H9 (cell line): ENCODE results near the gene GCM1. TPM values are rescaled to one million over a fixed set of nuclear protein-coding genes. Genes with fewer than 3 reads are reported as not detected.

ENCODE experiments used
- DNase-seq: peaks from one replicate; pipeline ENCODE4 v3.0.0-alpha.2; 2017
- H2AFZ ChIP-seq: one replicate; pipeline ENCODE4 v1.6.1; 2013; ENCODE audit warnings: mild to moderate bottlenecking, low read length, control low read depth, moderate library complexity
- H2AK5ac ChIP-seq: 2 replicates; pipeline ENCODE4 v1.6.1; 2013; ENCODE audit warnings: low read length, control low read depth, mixed read lengths; ENCODE audit not compliant: insufficient read length
- H2BK120ac ChIP-seq: one replicate; pipeline ENCODE4 v1.6.1; 2013; ENCODE audit warnings: low read depth, mild to moderate bottlenecking, low read length, control low read depth, inconsistent platforms; ENCODE audit not compliant: poor library complexity, severe bottlenecking
- H2BK12ac ChIP-seq: 2 replicates; pipeline ENCODE4 v1.6.1; 2013; ENCODE audit warnings: low read length, control low read depth, mixed read lengths, low read depth; ENCODE audit not compliant: insufficient read length
- H2BK15ac ChIP-seq: 2 replicates; pipeline ENCODE4 v1.6.1; 2013; ENCODE audit warnings: low read depth, low read length, control low read depth
- H2BK20ac ChIP-seq: one replicate; pipeline ENCODE4 v1.6.1; 2013; ENCODE audit warnings: low read depth, mild to moderate bottlenecking, low read length, control low read depth, inconsistent platforms; ENCODE audit not compliant: poor library complexity, severe bottlenecking
- H2BK5ac ChIP-seq: 2 replicates; pipeline ENCODE4 v1.6.1; 2013; ENCODE audit warnings: low read length, control low read depth, mixed read lengths; ENCODE audit not compliant: insufficient read length
- H3K14ac ChIP-seq: 2 replicates; pipeline ENCODE4 v1.6.1; 2013; ENCODE audit warnings: low read length, control low read depth; ENCODE audit not compliant: insufficient read depth
- H3K18ac ChIP-seq: 2 replicates; pipeline ENCODE4 v1.6.1; 2013; ENCODE audit warnings: low read depth, mild to moderate bottlenecking, mixed read lengths, low read length, control low read depth; ENCODE audit not compliant: insufficient read length
- H3K23ac ChIP-seq: 2 replicates; pipeline ENCODE4 v1.6.1; 2013; ENCODE audit warnings: low read length, control low read depth, mixed read lengths, low read depth; ENCODE audit not compliant: insufficient read length
- H3K23me2 ChIP-seq: 2 replicates; pipeline ENCODE4 v1.6.1; 2013; ENCODE audit warnings: low read depth, mild to moderate bottlenecking, mixed read lengths, low read length, control low read depth; ENCODE audit not compliant: insufficient read length, poor library complexity, severe bottlenecking
- H3K27ac ChIP-seq: 2 replicates; pipeline ENCODE4 v1.5.1; 2013; ENCODE audit warnings: low read length, control low read depth, mixed read lengths, low read depth; ENCODE audit not compliant: insufficient read length
- H3K27me3 ChIP-seq: 2 replicates; pipeline ENCODE4 v1.6.1; 2013; ENCODE audit warnings: low read length, control low read depth, inconsistent platforms; ENCODE audit not compliant: insufficient read depth
- H3K4ac ChIP-seq: 2 replicates; pipeline ENCODE4 v1.6.1; 2013; ENCODE audit warnings: low read depth, mild to moderate bottlenecking, control low read depth, inconsistent platforms, low read length, moderate library complexity
- H3K4me1 ChIP-seq: 2 replicates; pipeline ENCODE4 v1.6.1; 2013; ENCODE audit warnings: low read length, control low read depth, inconsistent platforms; ENCODE audit not compliant: insufficient read depth
- H3K4me2 ChIP-seq: 2 replicates; pipeline ENCODE4 v1.6.1; 2013; ENCODE audit warnings: low read length, control low read depth, mixed read lengths; ENCODE audit not compliant: insufficient read length, insufficient read depth
- H3K56ac ChIP-seq: 2 replicates; pipeline ENCODE4 v1.6.1; 2013; ENCODE audit warnings: low read depth, mild to moderate bottlenecking, mixed read lengths, low read length, control low read depth; ENCODE audit not compliant: insufficient read length
- H3K79me1 ChIP-seq: 2 replicates; pipeline ENCODE4 v1.6.1; 2013; ENCODE audit warnings: low read depth, mild to moderate bottlenecking, moderate library complexity, low read length, control low read depth, inconsistent platforms; ENCODE audit not compliant: insufficient read depth, poor library complexity, severe bottlenecking
- H3K79me2 ChIP-seq: 2 replicates; pipeline ENCODE4 v1.6.1; 2013; ENCODE audit warnings: low read length, control low read depth, inconsistent platforms; ENCODE audit not compliant: insufficient read depth
- H3K9ac ChIP-seq: 2 replicates; pipeline ENCODE4 v1.6.1; 2013; ENCODE audit warnings: low read length, control low read depth, mixed read lengths; ENCODE audit not compliant: insufficient read length; ENCODE audit errors: extremely low read depth
- H3K9me3 ChIP-seq: one replicate; pipeline ENCODE4 v1.6.1; 2013; ENCODE audit warnings: low read depth, low read length, inconsistent platforms; ENCODE audit not compliant: control insufficient read depth
- H3T11ph ChIP-seq: one replicate; pipeline ENCODE4 v1.6.1; 2013; ENCODE audit warnings: mild to moderate bottlenecking, low read length, control low read depth, inconsistent platforms
- H4K20me1 ChIP-seq: one replicate; pipeline ENCODE4 v1.6.1; 2013; ENCODE audit not compliant: control insufficient read depth, insufficient read length, insufficient read depth
- H4K5ac ChIP-seq: 2 replicates; pipeline ENCODE4 v1.6.1; 2013; ENCODE audit warnings: low read depth, mild to moderate bottlenecking, mixed read lengths, low read length, control low read depth; ENCODE audit not compliant: insufficient read length
- H4K8ac ChIP-seq: replicated peaks from 2 replicates; pipeline ENCODE4 v1.6.1; 2013; ENCODE audit warnings: low read length, control low read depth, mixed read lengths, low read depth; ENCODE audit not compliant: insufficient read length
- H4K91ac ChIP-seq: 2 replicates; pipeline ENCODE4 v1.6.1; 2013; ENCODE audit warnings: low read depth, mild to moderate bottlenecking, moderate library complexity, mixed read lengths, low read length, control low read depth; ENCODE audit not compliant: insufficient read length
- H3K27ac Mint-ChIP-seq, 3 experiments: 2 replicates in 2 of 3; 3 replicates in 1 of 3; pipeline ENCODE4 v1.8.0; 2020 to 2021; ENCODE audit warnings: mixed read lengths in 3 of 3, mild to moderate bottlenecking in 1 of 3, moderate library complexity in 1 of 3
- H3K27me3 Mint-ChIP-seq: 2 replicates; pipeline ENCODE4 v1.8.0; 2021; ENCODE audit warnings: low read depth, mild to moderate bottlenecking, moderate library complexity, mixed read lengths
- H3K36me3 Mint-ChIP-seq, 3 experiments: 2 replicates in 2 of 3; 3 replicates in 1 of 3; pipeline ENCODE4 v1.8.0; 2020 to 2021; ENCODE audit warnings: low read depth in 3 of 3, mixed read lengths in 3 of 3; ENCODE audit not compliant: insufficient read depth in 1 of 3
- H3K4me1 Mint-ChIP-seq, 2 experiments: 2 replicates each; pipeline ENCODE4 v1.8.0; 2020; ENCODE audit warnings: mixed read lengths in 2 of 2
- H3K4me3 Mint-ChIP-seq, 2 experiments: 2 replicates in 1 of 2; 3 replicates in 1 of 2; pipeline ENCODE4 v1.8.0; 2020 to 2021; ENCODE audit warnings: mild to moderate bottlenecking in 2 of 2, mixed read lengths in 2 of 2, moderate library complexity in 1 of 2
- H3K9me3 Mint-ChIP-seq, 2 experiments: 2 replicates in 1 of 2; 3 replicates in 1 of 2; pipeline ENCODE4 v1.8.0; 2020; ENCODE audit warnings: mild to moderate bottlenecking in 2 of 2, mixed read lengths in 2 of 2, moderate library complexity in 1 of 2
- CTCF ChIP-seq: fragments of 200-600 bp; sonication (generic); conservative IDR thresholded peaks from 3 replicates; pipeline ENCODE4 v1.8.0; 2021; ENCODE audit warnings: antibody characterized with exemption, mild to moderate bottlenecking
- WGBS: extraction: QIAGEN DNeasy Blood & Tissue Kit; methylation state at CpG from one replicate; pipeline ENCODE4 v1.1.7; 2013; ENCODE audit warnings: missing lambda C conversion rate, low lambda C conversion rate, mixed read lengths; ENCODE audit not compliant: insufficient read length; ENCODE audit errors: extremely low coverage; 5-methylcytosine and 5-hydroxymethylcytosine counted together
- total RNA-seq: library from RNA; stranded (reverse); gene quantifications from 2 replicates; pipeline ENCODE4 v1.2.1, GENCODE V29; 2021

GCM1 gene
- total RNA-seq, 1 experiment from 2014 or later = not detected

GRCh38 chr6:53112871-53113270 lies 35.8 kb downstream of the GCM1 start:
- Histone ChIP-seq H2BK20ac (no peak overlapping the region), H4K5ac (no peak overlapping the region), H3K9ac (no peak overlapping the region), H3K23me2 (no peaks in the 10 kb centered on the region), H3K18ac (no peak overlapping the region), H2BK120ac (no peak overlapping the region), H4K8ac (no peak overlapping the region), H2BK12ac (no peak overlapping the region), H3K4ac (no peak overlapping the region), H3K14ac (no peak overlapping the region), H3K27ac (no peak overlapping the region), H3K4me1 (no peaks in the 10 kb centered on the region), H2AFZ (no peak overlapping the region), H3K79me2 (no peaks in the 10 kb centered on the region), H2AK5ac (no peak overlapping the region), H3K79me1 (no peaks in the 10 kb centered on the region), H3T11ph (no peak overlapping the region), H2BK15ac (no peak overlapping the region), H3K4me2 (no peak overlapping the region), H4K20me1 (no peaks in the 10 kb centered on the region), H3K9me3 (no peaks in the 10 kb centered on the region), H3K23ac (no peak overlapping the region), H2BK5ac (no peak overlapping the region), H4K91ac (no peak overlapping the region), H3K27me3 (no peaks in the 10 kb centered on the region), H3K56ac (no peak overlapping the region)
- TF ChIP-seq CTCF = no peak
- no peak for DNase-seq
- H3K4me1 Mint-ChIP-seq = peaks cover 4 to 6% of the 10 kb centered on the region in 2 experiments; a peak in 3 of 4 replicates
- peaks cover 2 to 3% of the 10 kb centered on the region in 2 experiments; a peak in 2 of 5 replicates for H3K9me3 Mint-ChIP-seq
- no peaks in the 10 kb centered on the region for H3K36me3 Mint-ChIP-seq
- WGBS = no CpG with 5 or more reads among the region's 1 CpG
- H3K27ac Mint-ChIP-seq = no peak overlapping the region; a peak in 1 of 7 replicates
- no peak overlapping the region for H3K4me3 Mint-ChIP-seq
- peaks cover 3% of the 10 kb centered on the region; the same call in 1 of the 2 replicates for H3K27me3 Mint-ChIP-seq
